Measurements from ENCODE around the gene TXLNA.
A peak's percentile ranks its signal among the peaks of the same experiment; 100 is the strongest.

Gene TXLNA

DNA sequence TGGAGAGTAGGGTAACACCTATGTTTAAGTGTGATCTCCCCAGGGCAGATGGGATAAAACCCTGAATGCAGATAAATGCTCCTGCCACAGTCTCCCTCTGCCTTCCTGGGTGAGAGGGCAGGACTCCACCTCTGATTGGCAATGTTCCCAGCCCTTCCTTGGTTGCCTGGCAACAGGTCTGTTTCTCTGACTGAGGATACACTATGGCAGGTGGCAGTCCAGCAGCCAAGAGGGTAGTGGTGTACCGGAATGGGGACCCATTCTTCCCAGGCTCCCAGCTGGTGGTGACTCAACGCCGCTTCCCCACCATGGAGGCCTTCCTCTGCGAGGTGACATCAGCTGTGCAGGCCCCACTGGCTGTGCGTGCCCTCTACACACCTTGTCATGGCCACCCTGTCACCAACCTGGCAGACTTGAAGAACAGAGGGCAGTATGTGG lies 29.4 kb downstream of the TXLNA start, which contains the start of gene DCDC2B:
TSS of gene DCDC2B (plus strand) at position 199 of the 438 bp plus-strand sequence. CDS start at position 204, 5 bp downstream.
- Histone ChIP-seq H3K27me3 (ENCODE audit: low read length) (no peaks in the 10 kb centered on the region), H3K27ac (ENCODE audit: low read depth, low read length) (no peak within 1 kb of the TSS), H4K20me1 (ENCODE audit: low read depth, low read length) (no peaks in the 10 kb centered on the region), H3K9ac (ENCODE audit: low read length) (no peak within 1 kb of the TSS), H3K79me2 (ENCODE audit: insufficient read depth, low read length) (no peaks in the 10 kb centered on the region), H3K9me2 (replicated peaks; ENCODE audit: insufficient read depth, low read length) (no peaks in the 10 kb centered on the region), H3K9me3 (ENCODE audit: insufficient read depth, low read length) (no peaks in the 10 kb centered on the region), H2AFZ (ENCODE audit: low read depth, low read length, severe bottlenecking) (no peak within 1 kb of the TSS), H3K4me3 (ENCODE audit: insufficient read depth, low read length, poor library complexity, severe bottlenecking) (no peak within 1 kb of the TSS), H3K36me3 (ENCODE audit: low read length) (no peaks in the 10 kb centered on the region), H3F3A (ENCODE audit: insufficient read depth) (0 out of 2 replicates have a peak, but pooled peaks cover 4% of the 10 kb centered on the region), H3K4me2 (ENCODE audit: low read depth, low read length, poor library complexity, severe bottlenecking) (no peak within 1 kb of the TSS)
- TF ChIP-seq CTCF (IDR thresholded peaks at IDR 0.05; ENCODE audit: insufficient read depth, low read length, poor library complexity, severe bottlenecking) (no peak), EZH2phosphoT487 (conservative IDR thresholded peaks at IDR 0.05; ENCODE audit: low read length) (no peak)

- no peaks in the 10 kb centered on the region for H3K36me3 ChIP-seq (ENCODE audit: low read length)
- no peak overlapping the region for H3K27ac ChIP-seq (ENCODE audit: low read depth, low read length)
- no peak overlapping the region for H3K9ac ChIP-seq (ENCODE audit: low read length)
These were observed 36.4 kb downstream of the TXLNA start for GRCh38 chr1:32215629-32216480.

GRCh38 chr1:32216566-32216965 lies 37.1 kb downstream of the TXLNA start:
- TF ChIP-seq EZH2phosphoT487 (conservative IDR thresholded peaks at IDR 0.05; ENCODE audit: low read length) (no peak), CTCF (IDR thresholded peaks at IDR 0.05; ENCODE audit: insufficient read depth, low read length, poor library complexity, severe bottlenecking) (no peak)
- Histone ChIP-seq H3K36me3 (ENCODE audit: low read length) (no peaks in the 10 kb centered on the region), H3K9me3 (ENCODE audit: insufficient read depth, low read length) (no peaks in the 10 kb centered on the region), H4K20me1 (ENCODE audit: low read depth, low read length) (no peaks in the 10 kb centered on the region), H3K4me3 (ENCODE audit: insufficient read depth, low read length, poor library complexity, severe bottlenecking) (no peak overlapping the region), H3F3A (ENCODE audit: insufficient read depth) (no peaks in the 10 kb centered on the region), H3K4me2 (ENCODE audit: low read depth, low read length, poor library complexity, severe bottlenecking) (no peak overlapping the region), H2AFZ (ENCODE audit: low read depth, low read length, severe bottlenecking) (no peak overlapping the region), H3K9ac (ENCODE audit: low read length) (no peak overlapping the region), H3K27ac (ENCODE audit: low read depth, low read length) (no peak overlapping the region), H3K79me2 (ENCODE audit: insufficient read depth, low read length) (no peaks in the 10 kb centered on the region), H3K27me3 (ENCODE audit: low read length) (no peaks in the 10 kb centered on the region), H3K9me2 (replicated peaks; ENCODE audit: insufficient read depth, low read length) (no peaks in the 10 kb centered on the region)

More at GRCh38 chr1:32215629-32216480, 36.4 kb downstream of the TXLNA start:
- H3K4me2 ChIP-seq (ENCODE audit: low read depth, low read length, poor library complexity, severe bottlenecking), result no peak overlapping the region
- TF ChIP-seq CTCF (IDR thresholded peaks at IDR 0.05; ENCODE audit: insufficient read depth, low read length, poor library complexity, severe bottlenecking) (peak; percentile 74), EZH2phosphoT487 (conservative IDR thresholded peaks at IDR 0.05; ENCODE audit: low read length) (no peak)
- no peaks in the 10 kb centered on the region for H3K9me3 ChIP-seq (ENCODE audit: insufficient read depth, low read length)
- H3K9me2 ChIP-seq (replicated peaks; ENCODE audit: insufficient read depth, low read length), result no peaks in the 10 kb centered on the region
- H3K79me2 ChIP-seq (ENCODE audit: insufficient read depth, low read length), result no peaks in the 10 kb centered on the region
- no peak overlapping the region for H2AFZ ChIP-seq (ENCODE audit: low read depth, low read length, severe bottlenecking)
- H3K27me3 ChIP-seq (ENCODE audit: low read length), result no peaks in the 10 kb centered on the region
- H3K4me3 ChIP-seq (ENCODE audit: insufficient read depth, low read length, poor library complexity, severe bottlenecking), result no peak overlapping the region
- H4K20me1 ChIP-seq (ENCODE audit: low read depth, low read length), result no peaks in the 10 kb centered on the region
- H3F3A ChIP-seq (ENCODE audit: insufficient read depth), result no peaks in the 10 kb centered on the region
